Natural killer cell (primary cell): Measurements from ENCODE around the gene PER1. TPM values are rescaled to one million over a fixed set of nuclear protein-coding genes. Genes with fewer than 3 reads are reported as not detected.
A peak's percentile ranks its signal among the peaks of the same experiment; 100 is the strongest.
"Not testable (repeated sequence)": the region's sequence is repeated elsewhere in the genome, so short reads cannot be mapped to it uniquely, and the experiment has no call there.

Experiments used
- ATAC-seq, 3 donors: fragments of 150-1000 bp in 2 of 3; fragments of 200-7000 bp in 1 of 3; cut with Tn5 transposase; 1 replicate in 1 of 3; 2 replicates in 2 of 3; pipeline ENCODE4 v1.10.0; 2021; ENCODE audit warnings: mild to moderate bottlenecking in 2 of 3, moderate library complexity in 2 of 3
- DNase-seq, 2 donors: peaks; one replicate each; pipeline versions ENCODE4 v3.0.0 to v3.0.0-alpha.2; 2013 to 2021; ENCODE audit warnings: mixed read lengths in 1 of 2
- H3K27ac ChIP-seq: one replicate; pipeline ENCODE4 v1.5.1; 2013; ENCODE audit warnings: mild to moderate bottlenecking, low read length
- H3K27me3 ChIP-seq: one replicate; pipeline ENCODE4 v1.6.1; 2013; ENCODE audit warnings: low read length; ENCODE audit not compliant: control insufficient read depth, insufficient read depth
- H3K36me3 ChIP-seq: one replicate; pipeline ENCODE4 v1.6.1; 2013; ENCODE audit warnings: low read length; ENCODE audit not compliant: control insufficient read depth, insufficient read depth
- H3K4me1 ChIP-seq: one replicate; pipeline ENCODE4 v1.6.1; 2013; ENCODE audit warnings: low read length; ENCODE audit not compliant: control insufficient read depth, insufficient read depth
- H3K4me3 ChIP-seq: one replicate; pipeline ENCODE4 v1.5.1; 2013; ENCODE audit warnings: low read length
- H3K9me3 ChIP-seq: one replicate; pipeline ENCODE4 v1.6.1; 2013; ENCODE audit warnings: low read length; ENCODE audit not compliant: control insufficient read depth, insufficient read depth
- H3K27ac Mint-ChIP-seq, 2 donors: one replicate each; pipeline ENCODE4 v1.8.0; 2022; ENCODE audit warnings: mild to moderate bottlenecking in 2 of 2, mixed read lengths in 2 of 2, moderate library complexity in 1 of 2
- H3K27me3 Mint-ChIP-seq, 2 donors: one replicate each; pipeline ENCODE4 v1.8.0; 2022; ENCODE audit warnings: low read depth in 2 of 2, mixed read lengths in 2 of 2
- H3K36me3 Mint-ChIP-seq: one replicate; pipeline ENCODE4 v1.8.0; 2022; ENCODE audit warnings: mixed read lengths
- H3K4me1 Mint-ChIP-seq, 2 donors: one replicate each; pipeline ENCODE4 v1.8.0; 2022; ENCODE audit warnings: mixed read lengths in 2 of 2
- H3K4me3 Mint-ChIP-seq: one replicate; pipeline ENCODE4 v1.8.0; 2022; ENCODE audit warnings: mild to moderate bottlenecking, moderate library complexity, mixed read lengths
- H3K9me3 Mint-ChIP-seq, 2 donors: one replicate each; pipeline ENCODE4 v1.8.0; 2022; ENCODE audit warnings: mixed read lengths in 2 of 2
- WGBS: methylation state at CpG from one replicate; pipeline ENCODE4 v1.1.7; 2013; ENCODE audit warnings: missing lambda C conversion rate; ENCODE audit not compliant: insufficient coverage; 5-methylcytosine and 5-hydroxymethylcytosine counted together
- intact Hi-C: fragments of 100-400 bp; cut with micrococcal nuclease; formaldehyde crosslinking; loops from one replicate; pipeline ENCODE4 v1.14.2; 2022
- total RNA-seq, 4 donors: library from RNA; stranded (reverse); fragments of 120-200 nt in 1 of 4; gene quantifications; one replicate each; pipeline versions ENCODE4 v1.2.3 to v1.2.4, GENCODE V29; 2013 to 2022
- TF ChIP-seq, protein P1 (sequence below): fragments of 200-600 bp; IDR thresholded peaks from one replicate; pipeline ENCODE4 v1.8.0; 2022; ENCODE audit warnings: antibody characterized with exemption

The PER1 gene
- total RNA-seq, 3 donors from 2014 or later (not counting 1 experiment from before 2014, with no cell fraction given): 636 to 1,422 (median 923) TPM

GRCh38 chr17:8110456-8110804, 41.8 kb downstream of the PER1 start:
- intact Hi-C loops: loop anchor here (2.0 kb wide), 1 partner anchor 50 kb away; no protein-coding TSS in a partner anchor
- WGBS: 21% methylated on average over 10 of the region's 10 CpGs
- Mint-ChIP-seq H3K9me3 (no peaks in the 10 kb centered on the region), H3K4me1 (peaks cover 0 to 4% of the 10 kb centered on the region in 2 donors), H3K36me3 (no peaks in the 10 kb centered on the region), H3K27ac (no peak overlapping the region), H3K4me3 (no peak overlapping the region), H3K27me3 (peaks cover 39 to 47% of the 10 kb centered on the region in 2 donors)
- no peak overlapping the region for H3K4me3 ChIP-seq
- no peak overlapping the region for H3K27ac ChIP-seq
- no peaks in the 10 kb centered on the region for H3K9me3 ChIP-seq
- peaks cover 30% of the 10 kb centered on the region for H3K27me3 ChIP-seq
- TF ChIP-seq, protein P1, sequence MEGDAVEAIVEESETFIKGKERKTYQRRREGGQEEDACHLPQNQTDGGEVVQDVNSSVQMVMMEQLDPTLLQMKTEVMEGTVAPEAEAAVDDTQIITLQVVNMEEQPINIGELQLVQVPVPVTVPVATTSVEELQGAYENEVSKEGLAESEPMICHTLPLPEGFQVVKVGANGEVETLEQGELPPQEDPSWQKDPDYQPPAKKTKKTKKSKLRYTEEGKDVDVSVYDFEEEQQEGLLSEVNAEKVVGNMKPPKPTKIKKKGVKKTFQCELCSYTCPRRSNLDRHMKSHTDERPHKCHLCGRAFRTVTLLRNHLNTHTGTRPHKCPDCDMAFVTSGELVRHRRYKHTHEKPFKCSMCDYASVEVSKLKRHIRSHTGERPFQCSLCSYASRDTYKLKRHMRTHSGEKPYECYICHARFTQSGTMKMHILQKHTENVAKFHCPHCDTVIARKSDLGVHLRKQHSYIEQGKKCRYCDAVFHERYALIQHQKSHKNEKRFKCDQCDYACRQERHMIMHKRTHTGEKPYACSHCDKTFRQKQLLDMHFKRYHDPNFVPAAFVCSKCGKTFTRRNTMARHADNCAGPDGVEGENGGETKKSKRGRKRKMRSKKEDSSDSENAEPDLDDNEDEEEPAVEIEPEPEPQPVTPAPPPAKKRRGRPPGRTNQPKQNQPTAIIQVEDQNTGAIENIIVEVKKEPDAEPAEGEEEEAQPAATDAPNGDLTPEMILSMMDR: no peak
- DNase-seq (no peak), ATAC-seq (no peak)
- H3K36me3 ChIP-seq: no peaks in the 10 kb centered on the region
- peaks cover 9% of the 10 kb centered on the region for H3K4me1 ChIP-seq

DNA sequence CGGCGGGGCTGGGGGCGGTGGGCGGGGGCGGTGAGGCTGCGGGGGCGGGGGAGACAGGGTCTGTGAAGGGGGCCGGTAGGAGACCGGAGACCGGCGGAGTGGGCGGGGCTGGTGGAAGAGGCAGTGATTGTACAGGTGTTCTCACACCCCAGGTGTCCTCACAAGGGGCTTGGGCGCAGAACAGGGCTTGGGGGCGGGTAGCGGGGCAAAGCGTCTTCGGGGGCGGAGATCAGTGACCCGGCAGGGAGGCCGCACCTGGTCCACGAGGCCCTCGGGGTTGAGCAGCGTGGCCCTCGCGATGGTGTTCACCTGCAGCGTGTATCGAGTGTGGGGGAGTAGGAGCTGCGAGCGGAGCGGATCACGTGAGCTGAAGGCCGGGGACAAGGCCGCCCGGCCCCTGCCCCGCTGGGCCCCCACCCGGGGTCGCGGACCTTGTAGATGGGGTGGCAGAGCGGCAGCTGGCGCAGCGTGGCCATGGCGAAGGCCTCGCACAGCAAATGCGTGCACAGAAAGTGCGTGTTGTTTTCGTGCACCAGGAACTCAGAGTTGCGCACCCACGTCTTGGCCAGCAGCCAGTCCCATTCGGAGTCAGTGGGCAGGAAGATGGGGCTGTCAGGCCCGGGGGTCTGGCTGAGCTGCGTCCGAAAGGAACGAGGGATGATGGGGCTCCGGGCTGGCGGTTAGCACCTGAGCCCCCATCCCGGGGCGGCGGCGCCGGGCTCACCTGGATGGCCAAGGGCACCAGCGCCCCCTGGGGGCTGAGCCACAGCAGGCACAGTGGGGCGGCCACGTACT, 42.3 kb downstream of the PER1 start:
- no peaks in the 10 kb centered on the region for H3K9me3 ChIP-seq
- Mint-ChIP-seq H3K4me1 (peaks cover 0 to 4% of the 10 kb centered on the region in 2 donors), H3K27me3 (peaks cover 33 to 45% of the 10 kb centered on the region in 2 donors), H3K4me3 (peak overlapping the region; percentile 26), H3K36me3 (no peaks in the 10 kb centered on the region), H3K27ac (no peak overlapping the region), H3K9me3 (no peaks in the 10 kb centered on the region)
- TF ChIP-seq, protein P1: peak; percentile 95
- H3K36me3 ChIP-seq: no peaks in the 10 kb centered on the region
- WGBS: 18% methylated on average over 59 of the region's 63 CpGs
- peak; percentile 82 to 98 (median 97) for ATAC-seq
- intact Hi-C loops: loop anchor here (2.0 kb wide), 1 partner anchor 49 kb away; no protein-coding TSS in a partner anchor
- peaks cover 26% of the 10 kb centered on the region for H3K27me3 ChIP-seq
- H3K4me1 ChIP-seq: peaks cover 9% of the 10 kb centered on the region
- DNase-seq: peak; percentile 71 to 92
- no peak overlapping the region for H3K27ac ChIP-seq
- H3K4me3 ChIP-seq: peak overlapping the region; percentile 31

DNA sequence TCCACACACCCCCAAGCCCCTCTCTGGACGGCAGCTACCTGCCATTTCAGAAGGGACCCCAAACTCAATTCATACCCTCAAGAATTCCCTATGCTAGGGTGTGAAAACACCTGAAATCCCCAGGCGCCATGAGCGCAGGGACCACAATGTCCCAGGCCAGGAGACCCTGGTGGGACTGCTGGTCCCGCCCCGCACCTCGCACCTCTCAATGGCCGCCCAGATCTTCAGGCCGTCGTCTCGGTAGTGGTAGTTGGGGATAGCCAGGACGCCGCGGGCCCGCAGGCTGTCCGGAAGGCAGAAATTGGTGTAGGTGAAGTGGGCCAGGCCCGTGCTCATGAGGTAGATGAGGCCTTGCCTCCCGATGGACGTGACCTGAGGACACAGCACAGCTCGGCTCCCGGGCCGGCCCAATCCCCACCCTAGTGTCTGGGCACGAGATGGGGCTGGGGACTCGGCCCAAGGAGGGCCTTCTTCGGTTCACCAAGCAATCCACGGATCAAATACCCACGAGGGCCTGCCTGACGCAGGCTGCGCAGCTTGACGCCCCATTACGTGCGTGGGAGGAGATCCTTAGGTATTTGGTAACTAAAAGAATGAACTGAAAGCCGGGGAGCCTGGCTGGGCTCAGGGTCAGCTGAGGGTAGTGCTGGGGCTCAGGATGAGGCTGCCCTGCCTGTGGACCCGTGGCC, 43.1 kb downstream of the PER1 start:
- H3K4me3 Mint-ChIP-seq: no peak overlapping the region
- H3K36me3 Mint-ChIP-seq: no peaks in the 10 kb centered on the region
- WGBS: 92% methylated on average over 33 of the region's 33 CpGs
- H3K4me3 ChIP-seq: no peak overlapping the region
- H3K27me3 Mint-ChIP-seq: peaks cover 26 to 37% of the 10 kb centered on the region in 2 donors
- H3K27ac ChIP-seq: no peak overlapping the region
- TF ChIP-seq, protein P1: no peak
- peaks cover 22% of the 10 kb centered on the region for H3K27me3 ChIP-seq
- no peak for ATAC-seq
- H3K4me1 ChIP-seq: peaks cover 9% of the 10 kb centered on the region
- no peaks in the 10 kb centered on the region for H3K36me3 ChIP-seq
- H3K9me3 Mint-ChIP-seq: no peaks in the 10 kb centered on the region
- H3K27ac Mint-ChIP-seq: no peak overlapping the region
- H3K4me1 Mint-ChIP-seq: peaks cover 0 to 4% of the 10 kb centered on the region in 2 donors
- DNase-seq: no peak
- H3K9me3 ChIP-seq: no peaks in the 10 kb centered on the region
- intact Hi-C loops: no loop called here

DNA sequence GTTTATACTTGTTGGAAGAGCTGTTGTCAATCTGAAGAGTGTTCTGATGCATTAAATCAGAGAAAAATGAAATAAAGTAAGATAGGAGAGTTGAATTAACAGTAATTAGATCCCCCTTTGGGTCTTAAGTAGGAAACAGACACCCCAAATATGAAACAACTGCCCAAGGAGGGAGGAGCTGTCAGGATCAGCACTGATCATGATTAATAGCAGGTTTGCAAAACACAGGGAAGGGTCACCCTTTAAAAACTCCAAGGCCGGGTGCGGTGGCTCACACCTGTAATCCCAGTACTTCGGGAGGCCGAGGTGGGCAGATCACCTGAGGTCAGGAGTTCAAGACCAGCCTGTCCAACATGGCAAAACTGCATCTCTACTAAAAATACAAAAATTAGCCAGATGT, 45.2 kb downstream of the PER1 start:
- H3K4me3 ChIP-seq, H3K9me3 Mint-ChIP-seq, H3K27ac Mint-ChIP-seq, H3K27ac ChIP-seq, H3K4me1 ChIP-seq, H3K36me3 Mint-ChIP-seq, DNase-seq, H3K9me3 ChIP-seq, H3K36me3 ChIP-seq, intact Hi-C loops, H3K4me3 Mint-ChIP-seq, ATAC-seq, H3K4me1 Mint-ChIP-seq: not testable (repeated sequence)
- peaks cover 16 to 24% of the 10 kb centered on the region in 2 donors for H3K27me3 Mint-ChIP-seq
- H3K27me3 ChIP-seq: peaks cover 13% of the 10 kb centered on the region
- 88% methylated on average over 4 of the region's 4 CpGs for WGBS
